Measurements from ENCODE around the gene SUFU.

Gene SUFU

GRCh38 chr10:102617816-102618215 is 114.0 kb downstream of the SUFU start:
- no peak for DNase-seq (ENCODE audit: low spot score)

GRCh38 chr10:102619281-102619981 is 115.7 kb downstream of the SUFU start:
- DNase-seq (ENCODE audit: low spot score), result no peak

DNA sequence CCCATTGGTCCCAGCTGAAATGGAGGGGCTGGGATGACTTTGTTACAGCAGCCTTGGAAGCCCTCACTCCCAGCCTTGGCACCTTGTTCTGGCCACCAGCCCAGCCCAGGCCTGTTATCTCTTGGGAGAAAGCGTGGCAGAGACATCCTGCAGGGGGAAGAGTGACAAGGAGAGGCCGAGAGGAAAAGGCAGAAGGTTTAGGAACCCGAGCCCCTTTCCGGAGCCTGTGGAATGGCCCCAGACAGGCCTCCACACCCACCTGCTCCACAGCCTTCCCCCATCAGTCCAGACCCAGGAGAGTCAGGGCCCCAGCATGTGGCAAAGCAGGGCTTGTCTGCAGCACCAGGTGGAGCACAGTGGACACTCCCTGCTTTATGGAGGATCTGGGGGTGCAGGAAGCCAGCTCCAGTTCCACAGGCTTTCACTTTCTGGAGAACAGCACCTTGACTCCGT is 116.4 kb downstream of the SUFU start:
- DNase-seq (ENCODE audit: low spot score), result no peak

DNA sequence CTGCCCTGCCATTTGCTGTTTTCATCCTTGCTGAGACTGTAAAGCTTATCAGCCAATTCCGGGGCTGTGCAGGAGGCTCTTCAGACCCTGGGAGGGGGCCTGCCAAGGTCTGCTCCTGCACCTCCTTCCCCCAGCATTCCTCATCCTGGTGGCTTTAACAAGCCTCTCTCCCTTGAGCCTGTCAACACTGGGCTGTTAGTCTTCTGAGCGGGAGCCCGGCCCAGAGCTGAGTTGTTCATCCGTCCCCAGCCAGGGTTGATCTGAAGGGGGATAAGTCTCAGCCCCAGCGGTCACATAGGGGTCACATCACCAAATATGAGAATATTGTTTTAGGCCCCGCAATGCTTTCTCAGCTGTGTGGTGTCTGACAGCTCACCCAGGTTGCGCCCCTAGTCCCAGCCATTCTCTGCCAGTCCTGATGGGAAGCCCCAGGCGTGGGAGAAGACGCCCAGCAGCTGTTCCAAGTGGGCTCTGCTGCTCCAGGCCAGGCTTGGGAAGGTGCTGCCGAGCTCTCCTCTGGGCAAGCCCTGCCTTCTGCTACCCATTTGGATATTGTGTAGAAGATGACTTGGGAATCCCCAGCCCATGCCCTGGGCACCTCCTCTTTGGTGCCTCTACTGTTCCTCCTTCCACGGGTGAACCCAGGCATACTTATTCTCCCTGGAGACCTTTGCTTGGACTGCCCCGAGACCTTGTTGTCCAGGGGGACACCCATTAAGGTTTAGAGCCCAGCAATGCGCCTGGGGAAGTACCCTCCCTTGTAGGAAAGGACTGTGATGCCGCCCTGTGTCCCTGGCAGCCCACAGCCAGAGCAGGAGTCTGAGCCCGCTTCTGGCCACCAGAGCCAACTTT is 117.0 kb downstream of the SUFU start:
- DNase-seq (ENCODE audit: low spot score), result peak; percentile 50

DNA sequence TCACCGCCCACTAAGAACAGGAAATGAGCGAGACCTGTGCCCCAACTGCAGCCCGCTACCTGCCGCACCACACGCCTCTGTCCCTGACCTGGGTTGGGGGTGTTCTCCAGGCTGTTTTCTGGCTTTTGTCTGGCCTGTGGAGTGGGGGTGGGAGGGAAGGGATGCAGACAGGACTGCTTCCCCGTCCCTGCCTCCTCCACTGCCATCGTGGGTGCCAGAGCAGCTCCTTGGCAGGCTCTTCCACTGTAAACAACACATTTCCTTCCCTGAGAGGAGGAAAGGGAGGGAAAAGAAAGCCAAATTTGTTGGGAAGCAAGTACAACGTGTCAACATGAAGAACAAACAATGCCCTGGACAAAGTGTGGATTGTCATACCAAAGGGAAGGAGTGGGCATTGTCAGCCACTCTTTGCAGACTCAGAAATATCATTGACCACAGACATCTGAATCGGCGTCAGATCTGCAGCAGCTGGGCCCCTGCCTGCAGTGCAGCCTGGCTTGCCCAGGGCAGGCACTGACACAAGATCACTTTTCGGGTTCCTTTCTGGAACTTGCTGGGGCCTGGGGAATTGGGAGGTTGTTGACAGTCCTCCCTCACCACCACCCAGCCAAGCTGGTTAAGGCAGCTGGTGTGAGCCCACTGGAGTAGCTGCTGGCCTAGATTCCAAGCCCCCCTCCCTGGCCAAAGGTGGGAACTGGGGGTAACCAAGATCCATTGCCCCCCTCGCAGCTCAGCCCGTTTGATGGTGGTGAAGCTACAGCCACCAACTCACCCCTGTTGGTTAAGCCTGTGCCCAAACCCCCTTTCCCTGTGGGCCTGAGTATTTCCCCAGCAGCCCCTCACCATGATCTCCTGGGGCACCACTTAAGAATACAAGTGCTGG is 117.9 kb downstream of the SUFU start:
- DNase-seq (ENCODE audit: low spot score), result no peak

DNA sequence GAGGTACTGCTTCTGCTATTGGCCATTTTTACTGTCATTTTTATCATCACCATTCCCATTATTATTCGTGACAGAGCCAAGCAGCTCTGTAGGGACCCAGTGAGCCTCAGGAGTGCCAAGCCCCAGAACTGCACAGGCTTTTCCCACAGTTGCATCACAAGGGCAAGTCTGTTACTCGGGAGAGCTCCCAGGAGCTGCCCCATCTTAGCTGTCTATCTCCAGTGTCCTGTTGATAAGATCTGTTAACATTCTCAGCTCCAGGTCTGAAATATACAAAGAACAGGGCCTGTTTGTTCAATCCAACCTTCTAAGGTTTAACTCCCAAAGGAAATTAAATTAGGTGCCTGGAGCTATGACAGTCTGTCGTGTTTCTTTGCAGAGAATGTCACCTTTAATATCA is 120.3 kb downstream of the SUFU start:
- peak; percentile 86 for DNase-seq (ENCODE audit: low spot score)

- no peak for DNase-seq (ENCODE audit: low spot score)
Observed at GRCh38 chr10:102624751-102625645, 121.2 kb downstream of the SUFU start.

DNA sequence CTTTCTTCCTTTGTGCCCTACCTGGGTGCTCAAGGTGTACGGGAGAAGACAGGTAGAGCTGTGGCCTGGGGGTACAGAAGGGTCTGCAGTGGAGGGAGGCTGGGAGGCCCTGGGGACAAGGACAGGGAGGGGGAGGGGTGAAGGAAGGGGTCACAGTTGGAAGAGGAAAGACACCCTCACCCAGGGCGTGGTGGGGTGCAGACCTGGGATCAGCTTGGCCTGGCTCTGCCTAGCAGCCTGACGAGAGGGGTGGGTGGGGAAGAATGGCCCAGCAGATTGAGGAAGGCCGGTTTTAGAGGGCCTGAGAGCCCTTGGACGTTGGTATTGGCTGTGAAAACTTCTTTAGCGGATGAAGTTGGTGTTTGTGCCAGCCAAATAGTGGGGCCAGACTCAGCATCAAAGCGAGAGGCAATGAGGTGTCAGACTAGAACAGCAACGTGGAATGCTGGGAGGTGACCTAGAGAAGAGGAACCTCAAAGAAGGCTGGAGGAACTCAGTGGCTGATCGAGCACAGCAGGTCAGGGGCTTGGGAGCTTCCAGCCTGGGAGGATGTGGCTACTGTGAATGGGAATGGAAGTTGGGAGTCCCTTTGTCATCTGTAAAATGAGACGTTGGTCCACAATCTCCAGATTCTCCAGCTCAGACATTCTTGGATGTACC is 122.4 kb downstream of the SUFU start:
- DNase-seq (ENCODE audit: low spot score), result no peak

GRCh38 chr10:102627291-102627735 is 123.5 kb downstream of the SUFU start:
- DNase-seq (ENCODE audit: low spot score), result no peak

DNA sequence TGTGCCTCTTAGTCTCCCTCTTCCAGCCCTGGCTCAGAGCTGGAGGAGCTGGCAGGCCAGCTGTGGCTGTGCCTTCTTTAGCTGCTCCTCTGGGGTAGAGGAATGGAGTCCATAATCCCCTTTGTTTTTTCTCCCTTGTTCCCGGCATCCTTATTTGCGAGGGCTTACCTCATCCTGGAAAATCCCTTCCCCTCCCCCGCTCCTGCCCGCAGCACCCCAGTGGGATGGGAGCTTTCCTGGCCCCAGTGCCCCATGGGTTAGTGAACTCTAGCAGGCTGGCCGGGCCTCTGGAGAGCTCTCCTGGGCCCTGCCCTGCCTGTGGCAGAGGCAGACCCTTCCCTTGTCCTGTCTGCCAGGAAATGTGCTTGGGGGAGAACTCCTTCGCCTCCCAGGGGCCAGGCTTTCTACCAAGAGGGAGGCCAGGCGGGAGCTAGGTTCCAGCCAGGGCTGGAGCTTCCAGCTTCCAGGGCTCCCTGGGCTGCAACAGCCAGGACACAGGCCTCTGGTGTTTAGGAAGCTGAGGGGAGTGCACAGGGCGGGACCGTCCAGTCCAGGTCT is 124.0 kb downstream of the SUFU start:
- DNase-seq (ENCODE audit: low spot score), result no peak

DNA sequence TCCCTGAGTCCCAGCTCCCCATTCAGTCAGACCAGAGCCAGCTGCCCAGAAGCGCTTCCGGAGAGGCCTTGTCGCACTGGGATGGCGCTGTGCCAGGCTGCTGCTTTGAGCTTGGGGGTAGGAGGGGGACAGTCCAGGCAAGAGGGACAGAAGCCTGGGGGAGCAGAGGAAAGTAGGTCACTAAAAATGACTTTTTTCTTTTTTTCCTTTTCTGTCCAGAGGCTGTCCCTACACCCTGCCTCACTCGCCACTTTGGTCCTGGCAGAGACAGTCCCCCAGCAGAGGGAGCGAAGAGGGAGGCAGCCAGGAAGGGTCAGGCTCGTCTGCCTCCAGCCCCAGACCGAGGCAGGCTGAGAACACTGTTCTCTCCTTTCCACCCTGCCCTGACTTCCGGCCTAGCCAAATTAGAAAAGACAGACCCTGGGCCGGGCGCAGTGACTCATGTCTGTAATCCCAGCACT is 124.7 kb downstream of the SUFU start:
- DNase-seq (ENCODE audit: low spot score), result no peak

DNA sequence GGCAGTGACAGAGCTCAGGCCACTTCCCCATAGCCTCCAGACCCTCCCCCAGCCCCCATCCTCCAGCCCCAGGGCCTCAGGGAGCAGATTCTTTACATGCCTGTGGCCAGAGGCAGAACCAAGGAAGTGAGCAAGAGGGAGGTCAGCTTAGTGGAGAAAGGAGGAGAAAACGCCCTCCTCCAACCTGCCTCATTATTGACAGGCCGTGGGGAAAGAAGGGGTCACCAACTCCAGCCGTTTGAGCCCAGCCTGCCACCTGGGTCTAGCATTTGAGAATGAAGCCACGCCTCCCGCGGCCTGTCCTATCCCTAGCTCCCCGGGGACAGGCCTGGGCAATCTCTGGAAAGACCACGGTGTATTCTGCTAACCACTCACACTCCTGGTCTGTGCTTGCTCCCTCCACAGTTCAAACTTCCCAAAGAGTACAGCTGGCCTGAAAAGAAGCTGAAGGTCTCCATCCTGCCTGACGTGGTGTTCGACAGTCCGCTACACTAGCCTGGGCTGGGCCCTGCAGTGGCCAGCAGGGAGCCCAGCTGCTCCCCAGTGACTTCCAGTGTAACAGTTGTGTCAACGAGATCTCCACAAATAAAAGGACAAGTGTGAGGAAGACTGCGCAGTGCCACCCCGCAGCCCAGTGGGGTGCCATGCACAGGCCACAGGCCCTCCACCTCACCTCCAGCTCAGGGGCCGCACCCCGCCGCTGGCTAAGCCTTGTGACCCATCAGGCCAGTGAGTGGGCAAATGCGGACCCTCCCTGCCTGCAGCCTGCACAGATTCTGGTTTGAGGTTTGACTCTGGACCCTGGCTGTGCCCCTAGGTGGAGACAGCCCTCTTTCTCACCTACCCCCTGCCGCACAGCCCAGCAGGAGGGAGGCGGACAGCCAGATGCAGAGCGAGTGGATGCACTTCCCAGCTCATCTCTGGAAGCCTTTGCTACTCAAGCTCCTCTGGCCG is 126.2 kb downstream of the SUFU start:
- DNase-seq (ENCODE audit: low spot score), result peak; percentile 78

GRCh38 chr10:102630663-102631062 is 126.9 kb downstream of the SUFU start:
- no peak for DNase-seq (ENCODE audit: low spot score)

GRCh38 chr10:102631525-102632393 is 128.0 kb downstream of the SUFU start:
- DNase-seq (ENCODE audit: low spot score), result no peak

GRCh38 chr10:102632394-102633111 is 128.8 kb downstream of the SUFU start:
- no peak for DNase-seq (ENCODE audit: low spot score)

- no peak for DNase-seq (ENCODE audit: low spot score)
Observed at GRCh38 chr10:102633287-102633686, 129.5 kb downstream of the SUFU start.

- no peak for DNase-seq (ENCODE audit: low spot score)
Observed at GRCh38 chr10:102633848-102634247, 130.1 kb downstream of the SUFU start.
